Esophagus muscularis mucosa (tissue), 3 donors: ENCODE results near the gene MYO1D.

Experiments used
- CTCF ChIP-seq, 3 experiments: fragments of 200-600 bp in 2 of 3; fragments of 450-650 bp in 1 of 3; sonication (generic) in 2 of 3; IDR thresholded peaks; one replicate each; pipeline ENCODE4 v1.5.1; 2017 to 2019; ENCODE audit warnings: antibody characterized with exemption in 3 of 3, mild to moderate bottlenecking in 2 of 3, moderate library complexity in 1 of 3
- POLR2A ChIP-seq: fragments of 450-650 bp; IDR thresholded peaks from one replicate; pipeline ENCODE4 v1.6.1; 2017; ENCODE audit warnings: antibody characterized with exemption, moderate library complexity, mild to moderate bottlenecking, low read depth

- TF ChIP-seq CTCF (IDR thresholded peaks at IDR 0.05) (no peak), POLR2A (no peak)
Measured at GRCh38 chr17:32801641-32802040, 75.3 kb downstream of the MYO1D start.
